Measurements from ENCODE around the gene CALN1.
A peak's percentile ranks its signal among the peaks of the same experiment; 100 is the strongest.

The CALN1 gene

GRCh38 chr7:72042855-72043254 is 369.3 kb downstream of the CALN1 start:
- FAIRE-seq, result no peak

GRCh38 chr7:72040641-72041040 is 371.5 kb downstream of the CALN1 start:
- DNase-seq (ENCODE audit: low spot score) (no peak), FAIRE-seq (no peak)

More at GRCh38 chr7:72042855-72043254, 369.3 kb downstream of the CALN1 start:
- DNase-seq (ENCODE audit: low spot score), result peak; percentile 37

GRCh38 chr7:72039460-72039859 is 372.7 kb downstream of the CALN1 start:
- DNase-seq (ENCODE audit: low spot score) (no peak), FAIRE-seq (no peak)

GRCh38 chr7:72038022-72038732 is 374.0 kb downstream of the CALN1 start:
- DNase-seq (ENCODE audit: low spot score), result no peak
- no peak for FAIRE-seq

- FAIRE-seq (no peak), DNase-seq (ENCODE audit: low spot score) (no peak)
Observed at GRCh38 chr7:72037516-72037915, 374.6 kb downstream of the CALN1 start.

- FAIRE-seq, result no peak
Observed at GRCh38 chr7:72035266-72035665, 376.9 kb downstream of the CALN1 start.

GRCh38 chr7:72032934-72033333 is 379.2 kb downstream of the CALN1 start:
- no peak for FAIRE-seq

More at GRCh38 chr7:72035266-72035665, 376.9 kb downstream of the CALN1 start:
- no peak for DNase-seq (ENCODE audit: low spot score)

GRCh38 chr7:72030994-72031667 is 381.0 kb downstream of the CALN1 start:
- FAIRE-seq, result no peak

More at GRCh38 chr7:72032934-72033333, 379.2 kb downstream of the CALN1 start:
- DNase-seq (ENCODE audit: low spot score), result no peak

GRCh38 chr7:72028267-72028666 is 383.9 kb downstream of the CALN1 start:
- no peak for DNase-seq (ENCODE audit: low spot score)
- no peak for FAIRE-seq

More at GRCh38 chr7:72030994-72031667, 381.0 kb downstream of the CALN1 start:
- no peak for DNase-seq (ENCODE audit: low spot score)

- FAIRE-seq (no peak), DNase-seq (ENCODE audit: low spot score) (no peak)
Observed at GRCh38 chr7:72025381-72025960, 386.7 kb downstream of the CALN1 start.

- no peak for FAIRE-seq
- DNase-seq (ENCODE audit: low spot score), result no peak
Observed at GRCh38 chr7:72023926-72024325, 388.2 kb downstream of the CALN1 start.

GRCh38 chr7:72021716-72022115 is 390.4 kb downstream of the CALN1 start:
- DNase-seq (ENCODE audit: low spot score), result no peak
- FAIRE-seq, result no peak

GRCh38 chr7:72020311-72020710 is 391.8 kb downstream of the CALN1 start:
- FAIRE-seq (no peak), DNase-seq (ENCODE audit: low spot score) (no peak)

- FAIRE-seq (no peak), DNase-seq (ENCODE audit: low spot score) (no peak)
Observed at GRCh38 chr7:72019436-72019835, 392.7 kb downstream of the CALN1 start.

GRCh38 chr7:72017756-72018155 is 394.4 kb downstream of the CALN1 start:
- DNase-seq (ENCODE audit: low spot score) (no peak), FAIRE-seq (no peak)

- FAIRE-seq, result no peak
Observed at GRCh38 chr7:72016574-72016973, 395.6 kb downstream of the CALN1 start.

GRCh38 chr7:72015136-72015535 is 397.0 kb downstream of the CALN1 start:
- no peak for DNase-seq (ENCODE audit: low spot score)
- FAIRE-seq, result no peak

More at GRCh38 chr7:72016574-72016973, 395.6 kb downstream of the CALN1 start:
- no peak for DNase-seq (ENCODE audit: low spot score)

GRCh38 chr7:72007018-72007417 is 405.1 kb downstream of the CALN1 start:
- DNase-seq (ENCODE audit: low spot score), result no peak
- no peak for FAIRE-seq

- no peak for FAIRE-seq
- no peak for DNase-seq (ENCODE audit: low spot score)
Observed at GRCh38 chr7:72003236-72003635, 408.9 kb downstream of the CALN1 start.

- DNase-seq (ENCODE audit: low spot score) (no peak), FAIRE-seq (no peak)
Observed at GRCh38 chr7:71996141-71996540, 416.0 kb downstream of the CALN1 start.

GRCh38 chr7:71995111-71995510 is 417.0 kb downstream of the CALN1 start:
- no peak for DNase-seq (ENCODE audit: low spot score)
- no peak for FAIRE-seq

- FAIRE-seq (no peak), DNase-seq (ENCODE audit: low spot score) (no peak)
Observed at GRCh38 chr7:71991586-71991985, 420.6 kb downstream of the CALN1 start.

- DNase-seq (ENCODE audit: low spot score), result no peak
- FAIRE-seq, result no peak
Observed at GRCh38 chr7:71990138-71990462, 422.0 kb downstream of the CALN1 start.

Measured in urothelium cell line (cell line).